Measurements from ENCODE around the gene POFUT1. TPM values are rescaled to one million over a fixed set of nuclear protein-coding genes. Genes with fewer than 3 reads are reported as not detected.

The POFUT1 gene
- total RNA-seq, 2 donors from 2014 or later = 18.7 to 39.7 TPM

DNA sequence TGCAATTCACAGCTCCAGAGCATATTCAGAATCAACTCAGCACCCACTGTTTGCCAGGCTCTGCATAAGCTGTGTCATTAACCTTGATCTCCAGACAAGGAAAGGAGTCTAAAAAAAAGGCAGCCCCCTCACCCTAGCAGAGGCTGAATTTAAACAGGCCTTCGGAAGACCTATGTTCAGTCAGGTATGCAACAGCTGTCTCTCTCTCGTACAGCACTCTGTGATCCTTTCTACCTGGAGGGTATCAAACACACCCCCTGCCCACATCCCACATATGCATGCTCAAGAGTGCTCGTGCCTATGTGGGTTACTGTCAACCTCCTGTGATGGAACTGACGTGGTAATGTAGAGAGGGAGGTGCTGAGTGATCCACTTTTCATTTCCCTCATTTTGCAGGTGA is 8.7 kb upstream of the POFUT1 start:
- Mint-ChIP-seq H3K9me3 (no peaks in the 10 kb centered on the region), H3K27ac (peak overlapping the region; percentile 60 to 98), H3K36me3 (peaks cover 54 to 69% of the 10 kb centered on the region in 2 donors)
- ATAC-seq = no peak
- DNase-seq (ENCODE audit: low spot score in 2 of 2) = no peak

DNA sequence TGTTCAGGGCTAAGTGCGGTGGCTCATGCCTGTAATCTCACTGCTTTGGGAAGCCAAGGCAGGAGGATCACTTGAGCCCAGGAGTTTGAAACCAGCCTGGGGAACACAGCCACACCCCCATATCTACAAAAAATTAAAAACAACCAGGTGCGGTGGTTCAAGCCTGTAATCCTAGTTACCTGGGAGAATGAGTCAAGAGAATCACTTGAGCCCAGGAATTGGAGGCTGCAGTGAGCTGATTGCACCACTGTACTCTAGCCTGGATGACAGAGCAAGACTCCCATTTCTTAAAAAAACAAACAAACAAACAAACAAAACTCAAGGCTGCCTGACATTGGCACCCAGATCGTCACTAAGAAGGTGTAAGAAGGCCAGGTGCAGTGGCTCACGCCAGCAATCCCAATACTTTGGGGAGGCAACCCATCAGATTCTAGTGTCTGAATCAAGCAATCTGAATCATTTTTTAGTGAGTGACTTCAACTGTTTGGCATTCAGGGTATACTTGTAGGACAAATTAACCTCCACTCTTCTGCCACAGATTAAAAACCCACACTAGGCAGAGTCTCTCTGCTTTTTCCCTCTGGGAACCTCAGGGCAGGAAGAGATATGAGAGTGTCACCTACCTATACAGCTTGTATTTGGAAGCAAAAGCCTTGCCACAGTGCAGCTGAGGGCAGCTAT is 6.2 kb upstream of the POFUT1 start:
- H3K36me3 Mint-ChIP-seq = peaks cover 54 to 68% of the 10 kb centered on the region in 2 donors
- DNase-seq (ENCODE audit: low spot score in 2 of 2) (no peak), ATAC-seq (no peak)
- H3K9me3 Mint-ChIP-seq = no peaks in the 10 kb centered on the region
- H3K27ac Mint-ChIP-seq = peak overlapping the region; percentile 97 to 98

DNA sequence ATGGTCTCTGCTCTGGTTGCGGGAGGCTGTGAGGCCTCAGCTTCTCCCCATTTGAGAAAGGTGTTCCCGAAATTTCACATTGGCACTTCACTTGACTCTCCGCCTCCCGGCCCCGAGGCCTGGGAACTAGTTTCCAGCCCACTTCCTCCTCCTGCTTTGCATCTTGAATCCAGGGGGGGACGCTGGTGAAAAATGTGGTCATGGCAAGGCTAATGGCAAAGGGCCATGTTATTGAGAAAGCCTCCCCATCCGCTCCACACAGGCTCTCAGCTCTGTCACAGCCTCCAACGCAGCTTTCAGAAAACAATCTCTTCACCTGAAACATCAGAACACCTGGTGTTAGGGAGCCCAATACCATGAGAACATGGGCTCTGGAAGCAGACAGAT is 5.7 kb upstream of the POFUT1 start:
- DNase-seq (ENCODE audit: low spot score in 2 of 2) (no peak), ATAC-seq (no peak)
- H3K36me3 Mint-ChIP-seq = peaks cover 58 to 72% of the 10 kb centered on the region in 2 donors
- H3K27ac Mint-ChIP-seq = peak overlapping the region; percentile 97 to 98
- no peaks in the 10 kb centered on the region for H3K9me3 Mint-ChIP-seq

DNA sequence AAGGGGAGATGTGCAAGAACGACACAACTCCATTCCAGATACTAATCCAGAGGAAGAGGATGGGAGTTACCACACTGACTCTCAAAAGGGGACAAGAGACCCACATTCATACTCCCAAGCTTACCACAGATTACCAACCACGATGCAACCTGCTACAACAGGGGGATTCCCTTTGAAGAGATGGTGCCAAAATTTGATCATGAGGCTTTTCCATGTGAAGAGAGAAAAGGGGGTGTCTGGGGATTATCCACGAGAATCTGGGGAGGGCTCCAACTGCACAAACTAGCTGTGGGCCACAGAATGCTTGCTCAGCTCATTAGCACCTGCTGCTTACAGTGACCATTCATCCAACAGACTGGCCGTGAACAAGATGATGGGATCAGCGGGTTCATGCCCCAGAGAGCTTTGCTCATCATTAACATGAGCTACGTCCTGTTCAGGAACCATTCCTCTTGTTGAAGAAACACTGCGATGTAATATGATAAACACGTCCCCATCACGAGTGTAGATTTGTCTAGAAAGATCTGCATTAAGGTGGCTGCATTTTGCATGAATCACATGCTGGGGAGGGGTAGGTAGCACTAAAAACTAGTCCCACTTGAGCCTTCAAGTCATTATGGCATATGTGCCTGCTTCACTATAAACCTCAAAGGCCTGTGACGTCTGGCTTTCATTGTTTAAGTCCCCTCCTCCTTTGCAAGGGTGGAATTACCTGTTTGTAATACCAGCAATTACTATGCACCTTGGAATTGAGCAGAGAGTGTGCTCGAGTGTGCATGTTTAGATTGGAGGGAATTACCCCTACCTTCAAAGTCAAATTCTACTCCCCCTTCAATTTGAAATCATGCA is 4.1 kb upstream of the POFUT1 start:
- peak overlapping the region; percentile 97 to 98 for H3K27ac Mint-ChIP-seq
- peaks cover 58 to 66% of the 10 kb centered on the region in 2 donors for H3K36me3 Mint-ChIP-seq

DNA sequence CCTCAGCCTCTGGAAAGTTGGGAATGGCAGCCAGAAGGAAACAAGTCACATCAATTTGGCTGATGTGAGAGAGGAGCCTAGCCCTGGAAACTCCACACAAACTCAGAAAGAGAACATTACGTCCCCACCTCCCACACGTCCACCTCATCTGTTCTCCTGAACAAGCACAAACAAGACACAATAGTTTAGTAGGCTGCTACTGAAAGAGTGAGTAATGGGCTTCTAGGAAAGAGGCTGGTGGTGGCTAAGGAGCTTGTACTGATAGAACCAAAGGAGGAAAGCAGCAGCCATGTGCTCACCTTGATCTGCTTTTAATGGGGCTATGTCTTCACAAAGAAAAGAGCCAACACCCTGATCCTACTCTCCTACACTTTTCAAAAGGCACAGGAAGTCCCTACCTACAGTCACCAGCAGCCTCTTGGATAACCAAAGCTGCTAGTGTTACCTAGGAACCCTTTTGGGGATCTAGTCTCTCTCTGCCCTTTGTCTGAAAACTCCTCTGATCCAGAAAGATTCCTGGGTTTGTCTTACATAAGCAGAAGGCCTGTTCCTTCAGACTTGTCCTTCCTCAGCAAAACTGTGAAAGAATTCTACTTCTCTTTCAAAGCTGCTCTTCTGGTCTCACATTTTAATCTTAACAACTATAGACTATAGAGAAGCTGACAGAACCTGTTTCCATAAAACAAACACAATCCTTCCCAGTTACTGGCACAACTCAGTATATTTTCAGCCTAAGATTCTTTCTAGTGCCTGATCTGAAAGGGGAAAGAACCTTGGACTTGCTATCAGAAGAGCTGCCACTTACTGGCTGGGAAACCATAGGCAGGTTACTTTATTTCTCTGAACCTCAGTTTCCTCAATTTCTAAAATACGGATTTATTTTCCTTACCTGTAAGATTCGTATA is 3.2 kb upstream of the POFUT1 start:
- Mint-ChIP-seq H3K9me3 (no peaks in the 10 kb centered on the region), H3K27ac (peak overlapping the region; percentile 97 to 98), H3K36me3 (peaks cover 67% of the 10 kb centered on the region in 2 donors)
- DNase-seq (ENCODE audit: low spot score in 2 of 2) = peak; percentile 62 to 73
- peak; percentile 77 to 83 for ATAC-seq

More for the DNA sequence above, 4.1 kb upstream of the POFUT1 start:
- H3K9me3 Mint-ChIP-seq = no peaks in the 10 kb centered on the region
- ATAC-seq = peak; percentile 44 to 66
- peak in 1 of 2 donors; percentile 37 for DNase-seq (ENCODE audit: low spot score in 2 of 2)

GRCh38 chr20:32205110-32205842 is 2.4 kb upstream of the POFUT1 start:
- Mint-ChIP-seq H3K36me3 (peaks cover 71 to 73% of the 10 kb centered on the region in 2 donors), H3K27ac (peak overlapping the region; percentile 97 to 98), H3K9me3 (no peaks in the 10 kb centered on the region)
- no peak for DNase-seq (ENCODE audit: low spot score in 2 of 2)
- ATAC-seq = no peak

- DNase-seq (ENCODE audit: low spot score in 2 of 2) = peak in 1 of 2 donors; percentile 56
- H3K36me3 Mint-ChIP-seq = peaks cover 73 to 77% of the 10 kb centered on the region in 2 donors
- H3K9me3 Mint-ChIP-seq = no peaks in the 10 kb centered on the region
- H3K27ac Mint-ChIP-seq = peak overlapping the region; percentile 97 to 98
- no peak for ATAC-seq
Observed at GRCh38 chr20:32205843-32206759, 1.6 kb upstream of the POFUT1 start.

DNA sequence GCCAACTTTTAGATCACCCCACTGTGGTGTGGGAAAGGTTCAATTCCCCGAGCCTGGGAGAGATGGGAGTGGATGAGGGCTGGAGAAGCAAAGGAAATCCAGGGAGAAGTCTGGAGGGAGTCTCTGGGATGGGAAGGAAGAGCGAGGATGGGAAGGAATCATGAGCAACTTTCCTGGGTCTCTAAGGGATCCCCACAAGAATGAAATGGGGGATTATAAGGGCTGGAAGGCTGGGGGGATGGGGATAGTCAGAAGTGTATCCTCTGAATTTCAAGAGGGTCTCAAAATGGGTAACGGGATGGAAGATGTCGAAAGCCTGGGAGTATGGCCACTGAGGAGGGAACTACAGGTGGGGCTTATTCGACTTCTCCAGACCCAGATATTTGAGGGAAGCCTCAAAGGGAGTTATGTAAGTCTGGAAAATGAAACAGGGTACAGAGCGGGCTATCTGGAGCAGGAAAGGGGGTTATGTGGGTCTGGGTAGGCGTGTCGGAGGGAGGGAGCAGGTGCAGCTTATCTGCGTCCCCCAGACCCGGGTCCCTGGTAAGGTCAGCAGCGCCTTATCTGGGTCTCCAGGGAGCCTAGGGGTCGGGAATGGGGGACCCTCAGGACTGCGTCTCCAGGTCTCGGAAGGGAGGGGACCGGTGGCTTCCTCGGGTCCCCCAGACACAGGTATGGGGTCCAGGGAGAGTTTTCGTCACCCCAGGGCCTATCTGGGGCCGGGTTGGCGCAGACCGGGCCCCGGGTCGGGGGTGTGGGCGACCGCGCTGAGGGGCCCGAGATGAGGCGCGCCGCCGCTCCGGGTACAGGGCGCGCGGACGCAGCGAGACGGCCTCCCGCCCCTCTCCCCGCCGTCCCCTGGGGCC is 687 bp upstream of the POFUT1 start:
- no peak for DNase-seq (ENCODE audit: low spot score in 2 of 2)
- Mint-ChIP-seq H3K36me3 (peaks cover 73 to 76% of the 10 kb centered on the region in 2 donors), H3K9me3 (no peaks in the 10 kb centered on the region), H3K27ac (peak overlapping the region; percentile 97 to 98)
- no peak for ATAC-seq

- peaks cover 61 to 64% of the 10 kb centered on the region in 2 donors for H3K36me3 Mint-ChIP-seq
- ATAC-seq = no peak
- H3K9me3 Mint-ChIP-seq = no peaks in the 10 kb centered on the region
- peak overlapping the region; percentile 92 to 95 for H3K27ac Mint-ChIP-seq
- DNase-seq (ENCODE audit: low spot score in 2 of 2) = peak in 1 of 2 donors; percentile 40
Observed at GRCh38 chr20:32208499-32209154, 947 bp downstream of the POFUT1 start.

DNA sequence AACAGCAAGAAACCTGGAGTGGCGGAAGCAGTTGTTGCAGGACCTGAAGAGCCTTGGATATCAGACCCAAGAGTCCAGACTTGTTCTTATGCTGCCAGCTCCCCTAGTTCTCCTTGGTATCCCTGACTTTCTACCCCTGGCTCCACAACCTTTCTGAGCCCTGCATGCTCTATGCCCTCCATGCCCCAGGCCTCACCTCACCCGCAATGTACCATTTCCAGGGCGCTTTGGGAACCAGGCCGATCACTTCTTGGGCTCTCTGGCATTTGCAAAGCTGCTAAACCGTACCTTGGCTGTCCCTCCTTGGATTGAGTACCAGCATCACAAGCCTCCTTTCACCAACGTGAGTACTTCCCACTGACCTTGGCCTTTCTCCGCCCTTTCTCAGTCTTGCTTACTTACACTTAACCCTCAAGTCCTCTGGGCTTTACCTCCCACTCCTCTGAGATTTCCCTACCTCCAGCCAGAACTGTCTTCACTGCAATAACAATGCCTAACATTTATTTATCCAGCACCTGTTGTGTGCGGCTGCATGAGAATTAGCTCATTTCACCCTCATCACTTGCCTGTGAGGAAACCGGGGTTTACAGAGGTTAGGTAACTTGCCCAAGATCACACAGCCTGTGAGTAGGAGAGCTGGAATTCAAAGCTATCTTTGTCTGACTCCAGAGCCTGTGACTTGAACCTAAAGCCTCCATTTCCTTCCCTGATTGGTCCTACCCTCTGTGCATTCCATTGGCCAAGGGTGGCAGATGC is 2.3 kb downstream of the POFUT1 start:
- H3K9me3 Mint-ChIP-seq = no peaks in the 10 kb centered on the region
- no peak for ATAC-seq
- peak overlapping the region; percentile 92 to 95 for H3K27ac Mint-ChIP-seq
- peak in 1 of 2 donors; percentile 30 for DNase-seq (ENCODE audit: low spot score in 2 of 2)
- H3K36me3 Mint-ChIP-seq = peaks cover 52 to 62% of the 10 kb centered on the region in 2 donors

DNA sequence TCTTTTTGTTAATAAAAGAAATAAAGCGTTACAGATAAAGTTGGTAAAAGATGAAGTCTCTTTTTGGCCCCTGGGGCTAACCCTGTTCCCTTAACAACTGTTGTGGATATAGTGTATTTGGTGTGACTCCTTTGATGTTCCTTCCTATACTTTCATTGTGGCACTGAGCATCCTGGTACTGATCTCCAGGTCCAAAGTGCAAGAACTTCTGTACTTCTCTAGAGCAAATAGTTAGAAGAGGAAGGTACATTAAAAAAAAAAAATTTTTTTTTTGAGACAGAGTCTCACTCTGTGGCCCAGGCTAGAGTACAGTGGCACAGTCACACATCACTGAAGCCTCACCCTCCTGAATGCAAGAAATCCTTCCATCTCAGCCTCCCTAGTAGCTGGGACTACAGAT is 6.2 kb downstream of the POFUT1 start:
- H3K36me3 Mint-ChIP-seq = peaks cover 36 to 48% of the 10 kb centered on the region in 2 donors
- H3K9me3 Mint-ChIP-seq = no peaks in the 10 kb centered on the region
- DNase-seq (ENCODE audit: low spot score in 2 of 2) = no peak
- ATAC-seq = no peak
- H3K27ac Mint-ChIP-seq = no peak overlapping the region

DNA sequence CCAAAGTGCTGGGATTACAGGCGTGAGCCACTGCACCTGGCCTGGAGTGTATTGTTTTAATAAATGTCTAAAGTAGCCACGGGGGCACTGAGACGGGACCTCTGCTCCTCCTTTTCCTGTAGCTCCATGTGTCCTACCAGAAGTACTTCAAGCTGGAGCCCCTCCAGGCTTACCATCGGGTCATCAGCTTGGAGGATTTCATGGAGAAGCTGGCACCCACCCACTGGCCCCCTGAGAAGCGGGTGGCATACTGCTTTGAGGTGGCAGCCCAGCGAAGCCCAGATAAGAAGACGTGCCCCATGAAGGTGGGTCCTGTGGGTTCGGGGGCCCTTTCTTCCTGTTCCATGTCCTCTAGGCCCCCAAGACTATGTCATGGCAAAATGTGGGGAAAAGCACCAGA is 7.5 kb downstream of the POFUT1 start:
- no peak overlapping the region for H3K27ac Mint-ChIP-seq
- DNase-seq (ENCODE audit: low spot score in 2 of 2) (peak in 1 of 2 donors; percentile 28), ATAC-seq (no peak)

DNA sequence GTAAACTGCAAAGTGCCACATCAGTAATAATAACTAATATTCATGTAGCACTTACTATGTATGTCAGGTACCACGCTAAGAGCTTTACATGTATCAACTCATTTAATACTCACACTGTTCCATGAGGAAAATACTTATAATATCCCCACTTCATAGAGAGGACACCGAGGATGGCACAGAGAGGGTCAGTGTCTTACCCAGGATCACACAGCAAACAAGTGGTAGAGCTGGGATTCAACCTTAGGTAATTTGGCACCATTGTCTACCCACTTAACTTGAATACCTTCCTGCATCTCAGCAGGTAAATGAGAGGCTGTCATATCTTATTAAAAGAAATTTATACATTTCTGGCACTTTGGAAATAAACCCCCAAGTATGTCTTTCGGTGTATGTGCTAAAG is 8.0 kb downstream of the POFUT1 start:
- DNase-seq (ENCODE audit: low spot score in 2 of 2) = no peak
- Mint-ChIP-seq H3K9me3 (no peaks in the 10 kb centered on the region), H3K36me3 (peaks cover 36% of the 10 kb centered on the region in 2 donors), H3K27ac (no peak overlapping the region)
- ATAC-seq = no peak

More for the DNA sequence above, 7.5 kb downstream of the POFUT1 start:
- Mint-ChIP-seq H3K36me3 (peaks cover 39 to 42% of the 10 kb centered on the region in 2 donors), H3K9me3 (no peaks in the 10 kb centered on the region)

All from activated naive CD4-positive, alpha-beta T cell treated with anti-CD3 and anti-CD28 coated beads, Interleukin-2, amount 50 U/mL, for 72 hours (primary cell).